Common myeloid progenitor, CD34-positive (primary cell): Measurements from ENCODE around the gene KRTAP3-3.

Experiments
- CTCF ChIA-PET: fragments of 350-600 bp; sonication (Branson Sonifier 250); formaldehyde crosslinking; loops from one replicate; lab custom pipeline; 2021; ENCODE audit warnings: antibody characterized with exemption; lab: Charles Lee
- POLR2A ChIA-PET: fragments of 350-600 bp; sonication (Branson Sonifier 250); formaldehyde crosslinking; loops from one replicate; lab custom pipeline; 2021; ENCODE audit warnings: antibody characterized with exemption; lab: Charles Lee
- DNase-seq, 3 donors: peaks; one replicate each; pipeline versions ENCODE4 v3.0.0 to v3.0.0-alpha.2; 2013
- H3K27ac ChIP-seq, 2 experiments: 1 replicate in 1 of 2; 2 replicates in 1 of 2; pipeline ENCODE4 v1.7.0; 2013; ENCODE audit warnings: inconsistent platforms in 2 of 2, low read length in 2 of 2, mild to moderate bottlenecking in 2 of 2, low read depth in 1 of 2, moderate library complexity in 1 of 2; ENCODE audit not compliant: severe bottlenecking in 2 of 2, insufficient read depth in 1 of 2, poor library complexity in 1 of 2
- H3K27me3 ChIP-seq, 5 experiments: replicated peaks in 2 of 5; 1 replicate in 3 of 5; 2 replicates in 2 of 5; pipeline versions ENCODE4 v1.6.1 to v1.7.0; 2013; ENCODE audit warnings: low read length in 4 of 5, mild to moderate bottlenecking in 2 of 5, moderate library complexity in 2 of 5, inconsistent platforms in 1 of 5; ENCODE audit not compliant: insufficient read depth in 5 of 5, control insufficient read depth in 4 of 5
- H3K36me3 ChIP-seq, 4 experiments: 1 replicate in 2 of 4; 2 replicates in 2 of 4; pipeline versions ENCODE4 v1.6.1 to v1.7.0; 2013; ENCODE audit warnings: low read length in 3 of 4, control low read depth in 1 of 4, mild to moderate bottlenecking in 1 of 4; ENCODE audit not compliant: control insufficient read depth in 4 of 4, insufficient read depth in 4 of 4
- H3K4me1 ChIP-seq, 4 experiments: 1 replicate in 3 of 4; 2 replicates in 1 of 4; pipeline versions ENCODE4 v1.6.1 to v1.7.1; 2013; ENCODE audit warnings: low read length in 3 of 4, mild to moderate bottlenecking in 3 of 4, control low read depth in 1 of 4, inconsistent platforms in 1 of 4, moderate library complexity in 1 of 4; ENCODE audit not compliant: control insufficient read depth in 4 of 4, insufficient read depth in 4 of 4; ENCODE audit errors: control extremely low read depth in 1 of 4
- H3K4me3 ChIP-seq, 7 experiments: 1 replicate in 4 of 7; 2 replicates in 3 of 7; pipeline versions ENCODE4 v1.5.1 to v1.7.0; 2013; ENCODE audit warnings: mild to moderate bottlenecking in 7 of 7, low read length in 6 of 7, moderate library complexity in 6 of 7, inconsistent platforms in 2 of 7, low read depth in 2 of 7, control low read depth in 1 of 7; ENCODE audit not compliant: insufficient read depth in 4 of 7, control insufficient read depth in 1 of 7; ENCODE audit errors: extremely low read depth in 1 of 7
- H3K9me3 ChIP-seq, 5 experiments: 1 replicate in 4 of 5; 2 replicates in 1 of 5; pipeline versions ENCODE4 v1.6.1 to v1.7.1; 2013; ENCODE audit warnings: low read length in 4 of 5, mild to moderate bottlenecking in 2 of 5, inconsistent platforms in 1 of 5, low read depth in 1 of 5, moderate library complexity in 1 of 5; ENCODE audit not compliant: control insufficient read depth in 4 of 5, insufficient read depth in 2 of 5; ENCODE audit errors: control extremely low read depth in 1 of 5
- WGBS: methylation state at CpG from one replicate; pipeline ENCODE4 v1.1.5; 2013; ENCODE audit not compliant: insufficient coverage; 5-methylcytosine and 5-hydroxymethylcytosine counted together

The KRTAP3-3 gene

GRCh38 chr17:40952661-40953060, 41.3 kb downstream of the KRTAP3-3 start:
- no peaks in the 10 kb centered on the region for H3K36me3 ChIP-seq
- H3K9me3 ChIP-seq = no peaks in the 10 kb centered on the region
- POLR2A ChIA-PET = no interaction called here
- peaks cover 2 to 28% (median 5%) of the 10 kb centered on the region in 5 experiments for H3K27me3 ChIP-seq
- H3K27ac ChIP-seq = no peak overlapping the region
- no CpG with 5 or more reads among the region's 1 CpG for WGBS
- H3K4me1 ChIP-seq = no peaks in the 10 kb centered on the region
- CTCF ChIA-PET = interaction anchor here (0.5 kb wide), 1 partner anchor 220 kb away, joined by 3 read pairs; no protein-coding TSS in a partner anchor
- no peak overlapping the region for H3K4me3 ChIP-seq
- DNase-seq = no peak

- Histone ChIP-seq H3K36me3 (no peaks in the 10 kb centered on the region), H3K27me3 (peaks cover 2 to 28% (median 5%) of the 10 kb centered on the region in 5 experiments), H3K27ac (no peak overlapping the region), H3K4me3 (no peak overlapping the region), H3K9me3 (no peaks in the 10 kb centered on the region), H3K4me1 (no peaks in the 10 kb centered on the region)
- 100% methylated on average over 1 of the region's 2 CpGs for WGBS
- POLR2A ChIA-PET = no interaction called here
- CTCF ChIA-PET = interaction anchor here (0.5 kb wide), 1 partner anchor 221 kb away, joined by 3 read pairs; no protein-coding TSS in a partner anchor
- DNase-seq = no peak
Observed at GRCh38 chr17:40952154-40952553, 41.8 kb downstream of the KRTAP3-3 start.

- H3K4me3 ChIP-seq = no peak overlapping the region
- 94% methylated on average over 2 of the region's 2 CpGs for WGBS
- H3K36me3 ChIP-seq = no peaks in the 10 kb centered on the region
- ChIA-PET CTCF (no interaction called here), POLR2A (no interaction called here)
- no peak for DNase-seq
- no peaks in the 10 kb centered on the region for H3K9me3 ChIP-seq
- H3K27me3 ChIP-seq = peaks cover 4 to 31% (median 5%) of the 10 kb centered on the region in 5 experiments
- no peak overlapping the region for H3K27ac ChIP-seq
- H3K4me1 ChIP-seq = no peaks in the 10 kb centered on the region
Observed at GRCh38 chr17:40951011-40951622, 42.8 kb downstream of the KRTAP3-3 start.

GRCh38 chr17:40950176-40950575, 43.8 kb downstream of the KRTAP3-3 start:
- H3K36me3 ChIP-seq = no peaks in the 10 kb centered on the region
- H3K27me3 ChIP-seq = peaks cover 3 to 35% (median 5%) of the 10 kb centered on the region in 5 experiments
- DNase-seq = no peak
- H3K9me3 ChIP-seq = no peaks in the 10 kb centered on the region
- ChIA-PET CTCF (no interaction called here), POLR2A (no interaction called here)
- H3K27ac ChIP-seq = no peak overlapping the region
- no peak overlapping the region for H3K4me3 ChIP-seq
- WGBS = 87% methylated on average over 4 of the region's 7 CpGs
- no peaks in the 10 kb centered on the region for H3K4me1 ChIP-seq

GRCh38 chr17:40949418-40949817, 44.5 kb downstream of the KRTAP3-3 start:
- Histone ChIP-seq H3K4me1 (no peaks in the 10 kb centered on the region), H3K36me3 (no peaks in the 10 kb centered on the region), H3K27me3 (peaks cover 3 to 33% (median 5%) of the 10 kb centered on the region in 5 experiments), H3K27ac (no peak overlapping the region), H3K4me3 (no peak overlapping the region), H3K9me3 (no peaks in the 10 kb centered on the region)
- POLR2A ChIA-PET = no interaction called here
- 58% methylated on average over 10 of the region's 10 CpGs for WGBS
- CTCF ChIA-PET = interaction anchor here (0.6 kb wide), 1 partner anchor 85 kb away, joined by 3 read pairs; no protein-coding TSS in a partner anchor
- DNase-seq = no peak

- ChIA-PET CTCF (no interaction called here), POLR2A (no interaction called here)
- WGBS = 43% methylated on average over 1 of the region's 2 CpGs
- Histone ChIP-seq H3K27me3 (peaks cover 3 to 32% (median 5%) of the 10 kb centered on the region in 5 experiments), H3K9me3 (no peaks in the 10 kb centered on the region), H3K4me3 (no peak overlapping the region), H3K36me3 (no peaks in the 10 kb centered on the region), H3K4me1 (no peaks in the 10 kb centered on the region), H3K27ac (no peak overlapping the region)
- no peak for DNase-seq
Observed at GRCh38 chr17:40947929-40948328, 46.0 kb downstream of the KRTAP3-3 start.

- no peak for DNase-seq
- Histone ChIP-seq H3K4me1 (no peaks in the 10 kb centered on the region), H3K9me3 (no peaks in the 10 kb centered on the region), H3K27me3 (peaks cover 2 to 27% (median 5%) of the 10 kb centered on the region in 5 experiments), H3K4me3 (no peak overlapping the region), H3K36me3 (no peaks in the 10 kb centered on the region), H3K27ac (no peak overlapping the region)
- ChIA-PET POLR2A (no interaction called here), CTCF (no interaction called here)
- WGBS = 92% methylated on average over 2 of the region's 6 CpGs
Observed at GRCh38 chr17:40945414-40945813, 48.5 kb downstream of the KRTAP3-3 start.
